HEK293 (cell line): ENCODE data around the gene GPR84.

Experiments used
- CTCF ChIA-PET: fragments of 350-600 bp; formaldehyde crosslinking; extraction: SDS; loops from one replicate; lab custom pipeline; 2021; ENCODE audit warnings: antibody characterized with exemption; lab: Yijun Ruan, JAX
- POLR2A ChIA-PET: fragments of 300-600 bp; formaldehyde crosslinking; extraction: SDS; loops from one replicate; lab custom pipeline; 2020; ENCODE audit warnings: antibody characterized with exemption, inconsistent platforms; lab: Yijun Ruan, JAX
- H3K27ac ChIP-seq: fragments of 200-500 bp; sonication (Bioruptor generic); 2 replicates; pipeline ENCODE4 v1.5.1; 2014; ENCODE audit warnings: low read depth, low read length, control low read depth, inconsistent platforms; ENCODE audit errors: extremely low read depth
- H3K36me3 ChIP-seq, 2 experiments: fragments of 200-500 bp in 1 of 2; sonication (Bioruptor generic) in 1 of 2; 1 replicate in 1 of 2; 2 replicates in 1 of 2; pipeline ENCODE4 v1.5.1; 2014 to 2017; ENCODE audit warnings: inconsistent platforms in 2 of 2, low read length in 2 of 2; ENCODE audit not compliant: control insufficient read depth in 2 of 2, insufficient read depth in 1 of 2
- H3K4me1 ChIP-seq: fragments of 200-500 bp; sonication (Bioruptor generic); 2 replicates; pipeline ENCODE4 v1.5.1; 2014; ENCODE audit warnings: mild to moderate bottlenecking, low read length, inconsistent platforms; ENCODE audit not compliant: control insufficient read depth, insufficient read depth
- H3K4me3 ChIP-seq: 2 replicates; pipeline ENCODE4 v1.5.1; 2011; ENCODE audit warnings: low read depth, mild to moderate bottlenecking, control low read depth, low read length, moderate library complexity
- H3K9me3 ChIP-seq: fragments of 200-500 bp; sonication (Bioruptor generic); 2 replicates; pipeline ENCODE4 v1.5.1; 2014; ENCODE audit warnings: low read depth, low read length, inconsistent platforms; ENCODE audit not compliant: control insufficient read depth, insufficient read depth
- BCL6B ChIP-seq: fragments of 450-650 bp; formaldehyde crosslinking; IDR thresholded peaks from 2 replicates; pipeline ENCODE4 v1.5.1; 2017; ENCODE audit warnings: missing biosample characterization, missing genetic modification characterization
- PRDM1 ChIP-seq: fragments of 450-650 bp; formaldehyde crosslinking; IDR thresholded peaks from 2 replicates; pipeline ENCODE4; 2016; ENCODE audit warnings: missing biosample characterization, missing genetic modification characterization
- SCRT1 ChIP-seq: fragments of 450-650 bp; formaldehyde crosslinking; IDR thresholded peaks from 2 replicates; pipeline ENCODE4 v1.5.1; 2016; ENCODE audit warnings: missing biosample characterization, missing genetic modification characterization, borderline replicate concordance
- TSHZ1 ChIP-seq: fragments of 450-650 bp; formaldehyde crosslinking; IDR thresholded peaks from 2 replicates; pipeline ENCODE4 v1.5.1; 2016; ENCODE audit warnings: missing biosample characterization, missing genetic modification characterization, borderline replicate concordance
- ZBTB49 ChIP-seq: fragments of 450-650 bp; formaldehyde crosslinking; IDR thresholded peaks from 2 replicates; pipeline ENCODE4 v1.5.1; 2016; ENCODE audit warnings: missing biosample characterization, missing genetic modification characterization, low read depth
- ZBTB8A ChIP-seq: fragments of 450-650 bp; formaldehyde crosslinking; IDR thresholded peaks from 2 replicates; pipeline ENCODE4 v1.5.1; 2016; ENCODE audit warnings: missing biosample characterization, missing genetic modification characterization
- ZNF157 ChIP-seq: fragments of 450-650 bp; formaldehyde crosslinking; IDR thresholded peaks from 2 replicates; pipeline ENCODE4 v1.5.1; 2016; ENCODE audit warnings: missing biosample characterization, missing genetic modification characterization
- ZNF2 ChIP-seq: fragments of 450-650 bp; formaldehyde crosslinking; IDR thresholded peaks from 2 replicates; pipeline ENCODE4 v1.5.1; 2016; ENCODE audit warnings: missing biosample characterization, missing genetic modification characterization
- ZNF223 ChIP-seq: fragments of 450-650 bp; formaldehyde crosslinking; IDR thresholded peaks from 2 replicates; pipeline ENCODE4 v1.5.1; 2016; ENCODE audit warnings: missing biosample characterization, missing genetic modification characterization
- ZNF600 ChIP-seq: fragments of 450-650 bp; formaldehyde crosslinking; IDR thresholded peaks from 2 replicates; pipeline ENCODE4 v1.5.1; 2016; ENCODE audit warnings: missing biosample characterization, missing genetic modification characterization
- ZNF629 ChIP-seq: fragments of 450-650 bp; formaldehyde crosslinking; IDR thresholded peaks from 2 replicates; pipeline ENCODE4 v1.5.1; 2017; ENCODE audit warnings: missing biosample characterization, missing genetic modification characterization
- ZNF654 ChIP-seq: fragments of 450-650 bp; formaldehyde crosslinking; IDR thresholded peaks from 2 replicates; pipeline ENCODE4 v1.5.1; 2016; ENCODE audit warnings: low read depth, missing biosample characterization, missing genetic modification characterization
- ZSCAN30 ChIP-seq: fragments of 450-650 bp; IDR thresholded peaks from 2 replicates; pipeline ENCODE4 v1.5.1; 2018; ENCODE audit warnings: missing biosample characterization, mild to moderate bottlenecking, missing genetic modification characterization, moderate library complexity
- TF ChIP-seq, protein P1 (sequence below): fragments of 450-650 bp; formaldehyde crosslinking; IDR thresholded peaks from 2 replicates; pipeline ENCODE4 v1.5.1; 2016; ENCODE audit warnings: missing biosample characterization, missing genetic modification characterization
- TF ChIP-seq, protein P2 (sequence below): fragments of 450-650 bp; formaldehyde crosslinking; IDR thresholded peaks from 2 replicates; pipeline ENCODE4 v1.5.1; 2016; ENCODE audit warnings: missing biosample characterization, missing genetic modification characterization

GPR84 gene

GRCh38 chr12:54383041-54383609, 18.8 kb upstream of the GPR84 start (continued):
- TF ChIP-seq BCL6B (tag by site-specific recombination), result 0 out of 2 replicates have a peak, but pooled peaks have one; percentile 7
- TF ChIP-seq SCRT1, result 0 out of 2 replicates have a peak, but pooled peaks have one; percentile 57
- TF ChIP-seq ZNF2 (tag by site-specific recombination), result no peak
- TF ChIP-seq PRDM1 (tag by site-specific recombination), result peak; percentile 61
- no peak for TF ChIP-seq ZNF629 (tag by site-specific recombination)

GRCh38 chr12:54381136-54381535, 16.9 kb upstream of the GPR84 start:
- TF ChIP-seq TSHZ1 (tag by site-specific recombination) (no peak), ZBTB49 (tag by site-specific recombination) (no peak)
- TF ChIP-seq, protein P1, sequence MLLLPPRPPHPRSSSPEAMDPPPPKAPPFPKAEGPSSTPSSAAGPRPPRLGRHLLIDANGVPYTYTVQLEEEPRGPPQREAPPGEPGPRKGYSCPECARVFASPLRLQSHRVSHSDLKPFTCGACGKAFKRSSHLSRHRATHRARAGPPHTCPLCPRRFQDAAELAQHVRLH (tag by site-specific recombination), result peak; percentile 51; the same call in 1 of the 2 replicates
- TF ChIP-seq, all 188 proteins: peak for 1
- POLR2A ChIA-PET, result interaction anchor here (0.5 to 2.9 kb wide), 3 partner anchors 10 to 101 kb away, joined by 3 to 16 read pairs (median 9); partner anchors contain the start of genes CBX5 and HNRNPA1
- Histone ChIP-seq H3K9me3 (no peaks in the 10 kb centered on the region), H3K4me1 (peaks cover 6% of the 10 kb centered on the region), H3K36me3 (peaks cover 0 to 68% of the 10 kb centered on the region in 2 experiments; a peak in 1 of 3 replicates), H3K4me3 (no peak overlapping the region), H3K27ac (no peak overlapping the region)
- CTCF ChIA-PET, result interaction anchor here (0.6 to 6.4 kb wide), 33 partner anchors 10 to 1876 kb away, joined by 3 to 85 read pairs (median 5); partner anchors contain the start of gene ITGA5

- CTCF ChIA-PET, result interaction anchor here (0.6 to 6.4 kb wide), 71 partner anchors 8 to 1554 kb away, joined by 3 to 85 read pairs (median 5); partner anchors contain the start of genes COPZ1, HOXC10, HOXC4 and ITGA5
- Histone ChIP-seq H3K4me3 (peak overlapping the region; percentile 42), H3K4me1 (peaks cover 6% of the 10 kb centered on the region), H3K27ac (no peak overlapping the region; the same call in 1 of the 2 replicates), H3K9me3 (no peaks in the 10 kb centered on the region), H3K36me3 (peaks cover 0 to 81% of the 10 kb centered on the region in 2 experiments; a peak in 1 of 3 replicates)
- POLR2A ChIA-PET, result interaction anchor here (0.6 to 2.9 kb wide), 13 partner anchors 9 to 362 kb away, joined by 3 to 16 read pairs (median 3); partner anchors contain the start of genes CBX5 and HNRNPA1
- 0 out of 2 replicates have a peak, but pooled peaks have one; percentile 26 for TF ChIP-seq ZNF600 (tag by site-specific recombination)
- no peak for TF ChIP-seq ZBTB49 (tag by site-specific recombination)
- peak; percentile 50; the same call in 1 of the 2 replicates for TF ChIP-seq ZBTB8A
- TF ChIP-seq ZSCAN30 (tag by site-specific recombination), result peak; percentile 86
- TF ChIP-seq ZNF654, result peak; percentile 95
- TF ChIP-seq, protein P2, sequence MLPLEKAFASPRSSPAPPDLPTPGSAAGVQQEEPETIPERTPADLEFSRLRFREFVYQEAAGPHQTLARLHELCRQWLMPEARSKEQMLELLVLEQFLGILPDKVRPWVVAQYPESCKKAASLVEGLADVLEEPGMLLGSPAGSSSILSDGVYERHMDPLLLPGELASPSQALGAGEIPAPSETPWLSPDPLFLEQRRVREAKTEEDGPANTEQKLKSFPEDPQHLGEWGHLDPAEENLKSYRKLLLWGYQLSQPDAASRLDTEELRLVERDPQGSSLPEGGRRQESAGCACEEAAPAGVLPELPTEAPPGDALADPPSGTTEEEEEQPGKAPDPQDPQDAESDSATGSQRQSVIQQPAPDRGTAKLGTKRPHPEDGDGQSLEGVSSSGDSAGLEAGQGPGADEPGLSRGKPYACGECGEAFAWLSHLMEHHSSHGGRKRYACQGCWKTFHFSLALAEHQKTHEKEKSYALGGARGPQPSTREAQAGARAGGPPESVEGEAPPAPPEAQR (tag by site-specific recombination), result 0 out of 2 replicates have a peak, but pooled peaks have one; percentile 29
- no peak for TF ChIP-seq ZNF157 (tag by site-specific recombination)
- TF ChIP-seq ZNF223 (tag by site-specific recombination), result peak; percentile 63; the same call in 1 of the 2 replicates
These were observed 15.3 kb upstream of the GPR84 start for GRCh38 chr12:54379398-54380201.
